NB4 (cell line): ENCODE results near the gene TMPRSS9.

Source experiments
- CTCF ChIP-seq: IDR thresholded peaks from one replicate; pipeline ENCODE4 v1.5.1; 2012; ENCODE audit warnings: low read depth, low read length
- MAX ChIP-seq: IDR thresholded peaks from 2 replicates; pipeline ENCODE4 v1.6.1; 2011; ENCODE audit warnings: low read depth, low read length
- MYC ChIP-seq: IDR thresholded peaks from 2 replicates; pipeline ENCODE4 v1.6.1; 2011; ENCODE audit warnings: low read depth, low read length
- POLR2A ChIP-seq: IDR thresholded peaks from 2 replicates; pipeline ENCODE4 v1.6.1; 2011; ENCODE audit warnings: mild to moderate bottlenecking; ENCODE audit not compliant: insufficient read length; ENCODE audit errors: extremely low read depth

GRCh38 chr19:2413629-2414028 is 53.6 kb downstream of the TMPRSS9 start:
- TF ChIP-seq CTCF (no peak), POLR2A (no peak), MAX (no peak), MYC (no peak)
